ENCODE results near the gene GPATCH2L.

The GPATCH2L gene

GRCh38 chr14:76227450-76228050, 75.8 kb downstream of the GPATCH2L start:
- in situ Hi-C loops (cut with MboI; ENCODE audit: low pct_unique_long_range_greater_than_20kb, low sequenced_read_pairs, unreplicated experiment), result no loop called here
- TF ChIP-seq, protein P1, sequence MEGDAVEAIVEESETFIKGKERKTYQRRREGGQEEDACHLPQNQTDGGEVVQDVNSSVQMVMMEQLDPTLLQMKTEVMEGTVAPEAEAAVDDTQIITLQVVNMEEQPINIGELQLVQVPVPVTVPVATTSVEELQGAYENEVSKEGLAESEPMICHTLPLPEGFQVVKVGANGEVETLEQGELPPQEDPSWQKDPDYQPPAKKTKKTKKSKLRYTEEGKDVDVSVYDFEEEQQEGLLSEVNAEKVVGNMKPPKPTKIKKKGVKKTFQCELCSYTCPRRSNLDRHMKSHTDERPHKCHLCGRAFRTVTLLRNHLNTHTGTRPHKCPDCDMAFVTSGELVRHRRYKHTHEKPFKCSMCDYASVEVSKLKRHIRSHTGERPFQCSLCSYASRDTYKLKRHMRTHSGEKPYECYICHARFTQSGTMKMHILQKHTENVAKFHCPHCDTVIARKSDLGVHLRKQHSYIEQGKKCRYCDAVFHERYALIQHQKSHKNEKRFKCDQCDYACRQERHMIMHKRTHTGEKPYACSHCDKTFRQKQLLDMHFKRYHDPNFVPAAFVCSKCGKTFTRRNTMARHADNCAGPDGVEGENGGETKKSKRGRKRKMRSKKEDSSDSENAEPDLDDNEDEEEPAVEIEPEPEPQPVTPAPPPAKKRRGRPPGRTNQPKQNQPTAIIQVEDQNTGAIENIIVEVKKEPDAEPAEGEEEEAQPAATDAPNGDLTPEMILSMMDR (IDR thresholded peaks at IDR 0.05; ENCODE audit: extremely low read depth, insufficient read depth, missing control alignments), result no peak
- DNase-seq (ENCODE audit: low spot score), result no peak

DNA sequence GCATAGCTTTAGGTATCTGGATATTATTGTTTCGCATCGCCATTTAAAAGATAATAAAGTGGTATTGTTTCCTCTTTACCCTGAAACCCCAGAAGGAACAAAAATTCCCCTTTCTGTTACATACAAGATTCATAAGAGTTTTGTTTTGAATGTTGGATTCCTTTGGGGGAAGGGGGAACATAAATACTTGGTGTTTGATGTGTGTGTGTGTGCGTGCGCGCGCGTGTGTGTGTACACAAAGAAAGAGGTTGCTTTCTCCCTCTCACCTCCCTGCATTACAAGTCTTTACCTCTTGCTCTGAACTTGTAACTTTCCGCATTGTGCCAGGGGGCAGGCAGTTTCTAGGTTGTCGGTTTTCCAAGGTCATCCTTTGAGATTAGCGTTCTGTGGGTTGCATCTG, 76.4 kb downstream of the GPATCH2L start:
- DNase-seq (ENCODE audit: low spot score), result no peak
- TF ChIP-seq, protein P1 (IDR thresholded peaks at IDR 0.05; ENCODE audit: extremely low read depth, insufficient read depth, missing control alignments), result no peak
- in situ Hi-C loops (cut with MboI; ENCODE audit: low pct_unique_long_range_greater_than_20kb, low sequenced_read_pairs, unreplicated experiment), result no loop called here

DNA sequence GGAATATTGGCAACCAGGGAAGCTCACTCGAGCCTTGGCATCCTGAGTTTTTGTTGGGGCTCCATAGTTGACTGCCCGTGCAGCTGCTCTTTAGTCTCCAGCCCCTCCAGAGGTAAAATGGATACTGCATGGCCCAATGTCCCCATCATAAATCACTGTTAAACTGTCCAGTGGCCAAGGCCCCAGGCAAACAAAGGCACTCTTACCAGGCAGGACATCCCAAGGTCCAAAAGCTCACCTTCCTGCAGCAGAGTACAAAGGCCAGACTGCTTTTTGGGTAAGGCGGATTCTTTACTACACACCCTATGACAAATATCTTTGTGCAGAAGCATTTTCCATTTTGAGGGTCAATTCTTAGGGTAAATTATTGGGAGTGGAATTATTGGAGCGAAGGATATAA, 81.1 kb downstream of the GPATCH2L start:
- DNase-seq (ENCODE audit: low spot score), result no peak
- TF ChIP-seq, protein P1 (IDR thresholded peaks at IDR 0.05; ENCODE audit: extremely low read depth, insufficient read depth, missing control alignments), result no peak
- in situ Hi-C loops (cut with MboI; ENCODE audit: low pct_unique_long_range_greater_than_20kb, low sequenced_read_pairs, unreplicated experiment), result no loop called here

GRCh38 chr14:76235628-76236027, 83.9 kb downstream of the GPATCH2L start:
- no peak for DNase-seq (ENCODE audit: low spot score)
- TF ChIP-seq, protein P1 (IDR thresholded peaks at IDR 0.05; ENCODE audit: extremely low read depth, insufficient read depth, missing control alignments), result no peak
- in situ Hi-C loops (cut with MboI; ENCODE audit: low pct_unique_long_range_greater_than_20kb, low sequenced_read_pairs, unreplicated experiment), result no loop called here

DNA sequence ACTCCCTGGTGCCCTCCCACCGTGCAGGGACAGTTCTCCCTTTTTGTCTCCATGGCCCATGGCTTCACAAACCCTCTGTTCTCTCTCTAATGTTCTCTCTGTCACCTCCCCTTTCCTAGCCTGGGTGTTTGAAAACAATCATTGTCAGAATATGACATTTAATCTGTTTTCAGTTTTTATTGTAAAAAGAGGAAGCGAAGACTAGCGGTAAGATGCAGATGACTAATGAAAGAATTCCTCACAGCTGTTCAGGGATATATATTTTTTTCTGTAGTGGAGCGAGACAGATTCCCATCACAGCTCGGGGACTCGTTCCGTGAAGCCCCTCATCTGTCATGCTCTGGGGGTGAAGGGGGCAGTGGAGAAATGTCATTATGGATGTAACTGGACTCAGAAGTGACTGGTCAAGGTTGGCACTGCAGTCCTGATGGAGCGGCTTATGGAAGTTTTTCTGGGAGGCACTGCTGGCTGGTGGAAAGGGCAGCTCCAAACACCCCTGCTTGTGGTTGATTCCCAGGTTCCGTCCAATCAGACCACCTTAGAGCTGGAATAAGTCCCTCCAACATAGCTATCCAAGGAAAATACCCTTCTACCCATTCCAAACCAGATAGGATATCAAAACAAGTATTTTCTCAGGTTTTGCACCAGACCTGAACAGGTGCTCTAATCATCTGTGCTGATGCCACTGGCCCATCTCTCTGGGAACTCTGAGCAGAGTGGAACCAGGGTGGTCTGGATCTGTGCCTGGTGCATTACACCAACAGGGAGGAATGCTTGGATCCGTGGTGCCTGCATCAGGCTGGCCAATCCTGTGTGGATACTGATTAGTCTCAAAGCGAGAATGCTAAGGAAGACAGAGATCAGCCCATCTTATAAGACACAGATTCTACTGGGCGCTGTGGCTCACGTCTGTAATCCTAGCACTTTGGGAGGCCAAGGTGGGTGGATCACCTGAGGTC, 84.7 kb downstream of the GPATCH2L start:
- in situ Hi-C loops (cut with MboI; ENCODE audit: low pct_unique_long_range_greater_than_20kb, low sequenced_read_pairs, unreplicated experiment), result no loop called here
- TF ChIP-seq, protein P1 (IDR thresholded peaks at IDR 0.05; ENCODE audit: extremely low read depth, insufficient read depth, missing control alignments), result no peak
- peak; percentile 56 for DNase-seq (ENCODE audit: low spot score)

GRCh38 chr14:76237349-76237990, 85.7 kb downstream of the GPATCH2L start:
- TF ChIP-seq, protein P1 (IDR thresholded peaks at IDR 0.05; ENCODE audit: extremely low read depth, insufficient read depth, missing control alignments), result no peak
- in situ Hi-C loops (cut with MboI; ENCODE audit: low pct_unique_long_range_greater_than_20kb, low sequenced_read_pairs, unreplicated experiment), result no loop called here
- DNase-seq (ENCODE audit: low spot score), result no peak

Data from GM13977 (cell line).